OCI-LY1 (cell line): ENCODE measurements around the gene COL1A2.

Experiments
- H2AFZ ChIP-seq: fragments of 200-600 bp; sonication (generic), shearing (Covaris generic); 2 replicates; pipeline ENCODE4 v1.6.0; 2014; ENCODE audit warnings: antibody characterized with exemption, mild to moderate bottlenecking, low read length
- H3F3A ChIP-seq: fragments of 200-600 bp; sonication (generic), shearing (Covaris generic); 2 replicates; pipeline ENCODE4 v1.6.0; 2014; ENCODE audit warnings: mild to moderate bottlenecking, antibody characterized with exemption, low read length, moderate library complexity; ENCODE audit not compliant: insufficient read depth
- H3K27ac ChIP-seq: fragments of 200-600 bp; sonication (generic); 2 replicates; pipeline ENCODE4 v1.5.1; 2014; ENCODE audit warnings: low read length, mixed run types, mild to moderate bottlenecking, low read depth; ENCODE audit not compliant: poor library complexity, severe bottlenecking
- H3K27me3 ChIP-seq: fragments of 200-600 bp; sonication (generic); 2 replicates; pipeline ENCODE4 v1.6.0; 2014; ENCODE audit warnings: antibody characterized with exemption, mild to moderate bottlenecking, low read length, moderate library complexity; ENCODE audit not compliant: insufficient read depth
- H3K36me3 ChIP-seq: fragments of 200-600 bp; sonication (generic); 2 replicates; pipeline ENCODE4 v1.6.1; 2014; ENCODE audit warnings: mild to moderate bottlenecking, antibody characterized with exemption, low read length, moderate library complexity, mixed read lengths; ENCODE audit not compliant: insufficient read depth
- H3K4me1 ChIP-seq: fragments of 200-600 bp; sonication (generic); 2 replicates; pipeline ENCODE4 v1.5.1; 2014; ENCODE audit warnings: mild to moderate bottlenecking, low read length, moderate library complexity; ENCODE audit not compliant: insufficient read depth, severe bottlenecking
- H3K4me2 ChIP-seq: fragments of 200-600 bp; sonication (generic), shearing (Covaris generic); 2 replicates; pipeline ENCODE4 v1.6.1; 2014; ENCODE audit warnings: low read length
- H3K4me3 ChIP-seq: fragments of 200-600 bp; sonication (generic); 2 replicates; pipeline ENCODE4 v1.5.1; 2014; ENCODE audit warnings: low read length, low read depth, mild to moderate bottlenecking, mixed read lengths; ENCODE audit not compliant: poor library complexity, severe bottlenecking
- H3K79me2 ChIP-seq: fragments of 200-600 bp; shearing (Covaris generic); 2 replicates; pipeline ENCODE4 v1.6.1; 2016; ENCODE audit warnings: mixed run types, low read length, mixed read lengths; ENCODE audit not compliant: insufficient read depth
- H3K9ac ChIP-seq: fragments of 200-600 bp; sonication (generic), shearing (Covaris generic); 2 replicates; pipeline ENCODE4 v1.6.1; 2014; ENCODE audit warnings: mild to moderate bottlenecking, low read length, mixed read lengths
- H3K9me2 ChIP-seq: fragments of 200-600 bp; sonication (generic), shearing (Covaris generic); 2 replicates; pipeline ENCODE4 v1.6.1; 2014; ENCODE audit warnings: low read depth, mild to moderate bottlenecking, low read length, mixed read lengths
- H3K9me3 ChIP-seq: fragments of 200-600 bp; shearing (Covaris generic); 2 replicates; pipeline ENCODE4 v1.6.1; 2014; ENCODE audit warnings: low read length, mixed read lengths
- H4K20me1 ChIP-seq: fragments of 200-600 bp; sonication (generic), shearing (Covaris generic); 2 replicates; pipeline ENCODE4 v1.6.0; 2016; ENCODE audit warnings: mild to moderate bottlenecking, low read length; ENCODE audit not compliant: insufficient read depth
- CTCF ChIP-seq: fragments of 200-600 bp; sonication (generic), shearing (Covaris generic); IDR thresholded peaks from 2 replicates; pipeline ENCODE4 v1.5.1; 2017; ENCODE audit warnings: mild to moderate bottlenecking, antibody characterized with exemption, low read length, moderate library complexity, mixed read lengths
- EZH2 ChIP-seq: fragments of 200-600 bp; sonication (generic), shearing (Covaris generic); IDR thresholded peaks from 2 replicates; pipeline ENCODE4 v1.8.0; 2017; ENCODE audit warnings: borderline replicate concordance, mixed run types, mild to moderate bottlenecking, antibody characterized with exemption, low read length, moderate library complexity, mixed read lengths

Gene COL1A2

GRCh38 chr7:94378356-94378755 is 16.3 kb upstream of the COL1A2 start:
- Histone ChIP-seq H3F3A (no peaks in the 10 kb centered on the region), H3K79me2 (no peaks in the 10 kb centered on the region), H3K27ac (no peak overlapping the region), H3K9me3 (no peaks in the 10 kb centered on the region), H4K20me1 (no peaks in the 10 kb centered on the region), H3K4me2 (no peak overlapping the region), H3K9ac (no peak overlapping the region), H3K4me3 (no peak overlapping the region), H3K27me3 (0 out of 2 replicates have a peak, but pooled peaks cover 7% of the 10 kb centered on the region), H3K36me3 (no peaks in the 10 kb centered on the region), H3K4me1 (no peaks in the 10 kb centered on the region), H2AFZ (no peak overlapping the region), H3K9me2 (no peaks in the 10 kb centered on the region)
- TF ChIP-seq EZH2 (no peak), CTCF (no peak)

- H3K9ac ChIP-seq, result no peak overlapping the region
- no peak overlapping the region for H3K4me3 ChIP-seq
- H3K9me3 ChIP-seq, result no peaks in the 10 kb centered on the region
- no peaks in the 10 kb centered on the region for H3K9me2 ChIP-seq
- no peak overlapping the region for H3K4me2 ChIP-seq
- H3K4me1 ChIP-seq, result no peaks in the 10 kb centered on the region
- TF ChIP-seq CTCF (no peak), EZH2 (no peak)
- no peaks in the 10 kb centered on the region for H3F3A ChIP-seq
- H3K36me3 ChIP-seq, result no peaks in the 10 kb centered on the region
- H3K79me2 ChIP-seq, result no peaks in the 10 kb centered on the region
- no peaks in the 10 kb centered on the region for H4K20me1 ChIP-seq
- no peak overlapping the region for H2AFZ ChIP-seq
- H3K27ac ChIP-seq, result no peak overlapping the region
- 0 out of 2 replicates have a peak, but pooled peaks cover 7% of the 10 kb centered on the region for H3K27me3 ChIP-seq
Observed at GRCh38 chr7:94380264-94380663, 14.4 kb upstream of the COL1A2 start.

- Histone ChIP-seq H4K20me1 (no peaks in the 10 kb centered on the region), H3K27me3 (0 out of 2 replicates have a peak, but pooled peaks cover 7% of the 10 kb centered on the region), H3K9me3 (no peaks in the 10 kb centered on the region), H3K79me2 (no peaks in the 10 kb centered on the region), H3K36me3 (no peaks in the 10 kb centered on the region), H3K27ac (no peak overlapping the region), H3K4me2 (no peak overlapping the region), H3K9me2 (no peaks in the 10 kb centered on the region), H3K4me1 (no peaks in the 10 kb centered on the region), H3F3A (no peaks in the 10 kb centered on the region), H3K9ac (no peak overlapping the region), H3K4me3 (no peak overlapping the region), H2AFZ (no peak overlapping the region)
- TF ChIP-seq CTCF (no peak), EZH2 (no peak)
Observed at GRCh38 chr7:94382132-94382531, 12.6 kb upstream of the COL1A2 start.
